Gastroesophageal sphincter (tissue), 3 donors: ENCODE results near the gene FGF18.
"Not testable (repeated sequence)": the region's sequence is repeated elsewhere in the genome, so short reads cannot be mapped to it uniquely, and the experiment has no call there.

Experiments
- CTCF ChIP-seq, 4 experiments: fragments of 200-600 bp in 2 of 4; fragments of 450-650 bp in 2 of 4; sonication (generic) in 1 of 4; IDR thresholded peaks; one replicate each; pipeline ENCODE4 v1.5.1; 2017 to 2019; ENCODE audit warnings: antibody characterized with exemption in 4 of 4, mild to moderate bottlenecking in 2 of 4, moderate library complexity in 2 of 4
- EP300 ChIP-seq: sonication (generic); formaldehyde crosslinking; IDR thresholded peaks from one replicate; pipeline ENCODE4 v1.6.1; 2017; ENCODE audit warnings: antibody characterized with exemption, mild to moderate bottlenecking
- POLR2A ChIP-seq, 2 donors: fragments of 450-650 bp; IDR thresholded peaks; one replicate each; pipeline ENCODE4 v1.6.1; 2017; ENCODE audit warnings: antibody characterized with exemption in 2 of 2, mild to moderate bottlenecking in 2 of 2, moderate library complexity in 1 of 2

GRCh38 chr5:171384416-171384815, 35.0 kb upstream of the FGF18 start:
- not testable (repeated sequence) for TF ChIP-seq CTCF (IDR thresholded peaks at IDR 0.05); POLR2A (IDR thresholded peaks at IDR 0.05); EP300
